Activated CD4-positive, CD25-positive, alpha-beta regulatory T cell treated with anti-CD3 and anti-CD28 coated beads, Interleukin-2, amount 50 U/mL, for 16 hours (primary cell): ENCODE data around the gene ASPG.

Experiments
- DNase-seq: peaks from one replicate; pipeline ENCODE4 v3.0.0-alpha.2; 2020; ENCODE audit warnings: low read depth, low spot score

ASPG gene

DNA sequence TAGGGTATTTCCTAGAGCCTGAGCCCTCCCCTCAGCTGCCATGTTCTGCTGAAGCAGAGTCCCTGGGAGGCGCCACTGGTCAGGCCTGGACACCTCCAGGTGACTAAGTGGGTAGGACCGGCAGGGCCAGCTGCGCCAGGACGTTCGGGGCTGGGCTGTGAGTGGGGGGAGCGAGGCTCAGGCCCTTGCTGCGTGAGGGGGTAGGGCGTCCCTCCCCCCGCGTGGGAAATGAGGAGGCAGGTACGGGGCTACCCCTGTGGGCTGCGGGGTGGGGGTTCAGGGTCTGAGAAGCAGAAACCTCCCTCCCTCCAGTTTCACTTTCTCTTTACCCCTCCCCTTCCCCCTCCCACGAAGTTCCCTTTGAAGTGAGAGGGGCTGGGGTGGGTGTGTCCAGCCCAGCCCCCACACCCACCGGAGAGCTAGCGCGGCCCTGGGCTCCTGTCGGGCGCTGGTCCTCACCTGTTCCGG lies 30.8 kb downstream of the ASPG start:
- DNase-seq, result no peak

DNA sequence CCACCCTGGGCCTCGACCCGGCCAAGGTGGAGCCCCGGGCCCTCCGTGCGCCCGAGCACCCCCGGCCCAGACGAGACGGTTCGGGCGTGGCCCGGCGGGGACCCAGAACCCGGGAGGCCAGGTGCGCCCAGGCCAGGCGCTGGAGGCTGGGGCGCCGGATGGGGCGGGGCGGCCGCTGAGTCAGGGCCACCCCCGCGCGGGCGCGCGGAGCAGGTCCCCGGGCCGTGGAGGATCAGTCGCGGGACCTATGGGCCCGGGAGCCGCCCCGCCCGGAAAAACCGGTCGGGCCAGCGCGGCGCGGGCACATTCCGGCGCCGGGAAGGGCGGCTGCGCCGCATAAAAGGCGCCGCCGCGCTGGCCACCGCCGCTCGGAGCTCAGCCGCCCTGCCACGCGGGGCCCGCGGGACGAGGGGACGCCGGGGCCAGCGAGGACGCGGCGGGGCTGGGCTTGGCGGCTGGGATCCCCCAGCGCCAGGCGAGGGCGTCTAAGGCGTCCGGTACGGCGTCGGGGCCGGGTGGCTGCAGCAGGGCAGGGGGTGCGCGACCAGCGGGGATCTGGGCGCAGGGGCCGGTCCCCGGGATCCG lies 31.3 kb downstream of the ASPG start:
- no peak for DNase-seq

- DNase-seq, result no peak
These were observed 32.0 kb downstream of the ASPG start for GRCh38 chr14:104117341-104118005.

GRCh38 chr14:104118006-104118844 lies 32.7 kb downstream of the ASPG start:
- no peak for DNase-seq

DNA sequence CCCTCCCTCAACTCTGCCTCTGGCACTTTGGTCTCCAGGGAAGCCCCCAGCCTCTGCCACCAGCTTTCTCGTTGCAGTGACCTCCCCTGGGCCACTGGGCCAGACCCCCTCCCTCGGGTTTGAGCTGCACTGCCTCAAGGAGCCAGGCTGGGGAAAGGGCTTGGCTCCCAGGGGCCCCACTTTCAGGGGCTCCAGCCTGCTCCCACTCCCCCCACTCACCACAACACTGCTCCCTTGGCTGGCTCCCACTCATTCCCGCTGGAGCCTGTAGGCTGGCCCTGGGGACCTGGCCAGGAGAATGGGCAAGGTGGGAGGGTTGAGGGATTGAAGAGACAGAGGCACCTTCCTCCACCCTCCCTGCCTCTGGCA lies 33.6 kb downstream of the ASPG start:
- no peak for DNase-seq

DNA sequence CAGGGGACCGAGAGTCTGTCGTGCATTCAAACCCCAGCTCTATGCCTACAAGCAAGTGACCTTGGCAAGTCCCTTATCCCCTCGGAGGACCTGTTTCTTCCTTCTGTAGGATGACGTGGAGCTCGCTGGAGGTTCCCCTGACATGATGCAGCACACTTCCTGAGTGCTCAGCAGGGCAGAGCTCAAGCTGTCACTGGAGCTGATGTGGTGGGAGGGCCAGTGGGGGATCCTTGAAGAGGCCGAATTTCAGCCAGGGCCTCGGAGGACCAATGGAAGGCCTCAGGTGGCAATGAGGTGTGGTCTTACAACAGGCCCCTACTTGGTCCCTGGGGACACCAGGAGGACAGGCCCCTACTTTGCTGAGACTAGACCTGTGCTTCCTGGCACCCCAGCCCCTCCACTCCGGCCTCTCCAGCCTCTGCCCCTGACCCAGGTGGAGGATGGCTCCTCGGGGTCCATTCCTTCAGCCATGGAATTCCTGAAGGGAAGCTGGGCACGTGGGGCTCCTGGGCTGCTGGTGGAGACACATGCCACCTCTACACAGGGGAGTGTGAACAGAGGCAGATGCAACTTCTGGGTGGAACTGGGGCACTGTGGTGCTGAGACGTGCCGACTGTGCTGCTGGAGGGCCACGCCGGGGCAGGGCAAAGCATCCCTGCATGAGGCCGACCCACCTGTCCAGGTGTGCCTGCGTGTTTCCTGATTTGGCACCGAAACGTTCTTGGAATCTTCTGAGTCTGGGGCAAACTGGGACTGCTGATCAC lies 34.2 kb downstream of the ASPG start:
- no peak for DNase-seq

DNA sequence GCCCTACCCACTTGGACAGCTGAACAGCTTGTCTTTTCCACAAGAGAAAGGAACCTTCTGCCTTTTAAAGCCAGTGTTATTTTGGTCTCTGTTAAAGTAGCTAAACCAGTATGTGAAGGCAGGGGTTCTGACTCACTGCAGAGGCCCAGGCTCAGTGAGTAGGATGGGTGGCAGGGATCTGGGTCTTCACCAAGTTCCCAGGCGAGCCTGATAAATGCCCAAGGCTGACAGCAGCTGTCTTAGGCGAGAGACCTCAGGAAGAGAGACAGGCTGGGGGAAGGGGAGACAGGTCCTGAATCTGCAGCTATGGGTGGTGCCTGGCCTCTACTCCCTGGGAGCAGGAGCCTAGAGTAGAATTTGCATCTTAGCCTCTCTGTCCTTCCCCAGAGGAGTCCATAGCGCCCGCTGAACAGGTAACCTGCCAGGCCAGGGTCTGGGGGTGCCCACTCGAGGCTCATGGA lies 34.8 kb downstream of the ASPG start:
- no peak for DNase-seq

DNA sequence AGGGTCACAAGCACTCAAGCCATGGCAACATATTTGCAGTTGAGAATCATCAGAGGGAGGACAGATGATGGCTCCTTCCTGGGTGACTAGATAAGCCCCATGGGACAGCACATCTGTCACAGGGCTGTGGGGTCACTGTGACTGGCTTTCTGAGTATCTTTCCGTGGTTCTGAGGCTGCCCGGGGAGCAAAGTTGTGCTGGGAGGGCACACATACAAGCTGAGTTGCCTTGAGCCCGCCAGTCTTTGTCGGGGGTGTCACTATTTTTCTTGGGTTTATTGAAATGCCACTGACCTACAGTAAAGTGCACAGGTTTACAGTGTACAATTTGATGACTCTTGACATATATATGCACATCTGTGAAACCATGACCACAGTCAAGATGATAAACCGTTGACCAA lies 35.6 kb downstream of the ASPG start:
- no peak for DNase-seq

GRCh38 chr14:104123879-104124278 lies 38.4 kb downstream of the ASPG start:
- DNase-seq, result no peak

GRCh38 chr14:104125011-104125410 lies 39.5 kb downstream of the ASPG start:
- DNase-seq, result no peak

DNA sequence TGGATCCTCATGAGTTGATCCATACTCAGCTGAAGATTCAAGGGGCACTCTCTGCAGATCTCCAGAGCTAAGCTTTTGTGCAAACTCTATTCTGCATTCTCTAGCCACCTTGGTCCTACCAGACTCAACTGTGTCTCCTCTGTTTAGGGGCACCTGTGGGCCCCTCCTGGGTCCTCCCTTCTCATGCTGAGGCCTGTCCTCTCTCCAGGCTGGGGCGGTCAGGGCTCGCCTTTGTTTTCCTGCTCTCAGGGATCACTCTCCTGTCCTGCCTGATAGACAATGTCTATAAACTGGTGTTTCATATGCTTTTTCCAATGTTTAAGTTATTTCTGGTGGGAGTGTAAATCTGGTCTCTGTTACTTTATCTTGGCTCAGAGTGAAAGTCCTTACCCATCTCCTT lies 41.3 kb downstream of the ASPG start:
- DNase-seq, result no peak

- no peak for DNase-seq
These were observed 43.5 kb downstream of the ASPG start for GRCh38 chr14:104128981-104129380.

DNA sequence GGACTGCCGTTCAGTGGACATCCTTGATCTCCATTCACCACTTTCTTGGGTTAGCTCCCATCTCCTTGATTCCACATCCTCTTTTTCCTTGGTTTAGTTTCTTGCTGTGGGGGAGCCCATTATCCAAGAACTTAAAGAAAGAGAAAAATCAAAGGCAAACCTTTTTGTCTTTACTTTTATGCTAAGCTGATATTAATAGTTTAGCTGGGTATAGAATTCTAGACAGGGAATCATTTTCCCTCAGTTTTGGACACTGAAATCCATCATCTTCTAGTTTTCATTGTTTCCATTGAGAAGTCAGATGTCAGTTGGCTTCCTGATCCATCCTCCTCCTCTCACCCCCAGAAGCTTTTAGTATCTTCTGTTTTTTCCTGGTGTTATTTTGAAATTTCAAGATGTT lies 44.1 kb downstream of the ASPG start:
- DNase-seq, result no peak

GRCh38 chr14:104130974-104131651 lies 45.6 kb downstream of the ASPG start:
- DNase-seq, result no peak

- no peak for DNase-seq
These were observed 46.6 kb downstream of the ASPG start for GRCh38 chr14:104131968-104132732.

GRCh38 chr14:104132981-104133380 lies 47.5 kb downstream of the ASPG start:
- no peak for DNase-seq

GRCh38 chr14:104133496-104133895 lies 48.0 kb downstream of the ASPG start:
- DNase-seq, result no peak

GRCh38 chr14:104134061-104134965 lies 48.8 kb downstream of the ASPG start:
- DNase-seq, result no peak

DNA sequence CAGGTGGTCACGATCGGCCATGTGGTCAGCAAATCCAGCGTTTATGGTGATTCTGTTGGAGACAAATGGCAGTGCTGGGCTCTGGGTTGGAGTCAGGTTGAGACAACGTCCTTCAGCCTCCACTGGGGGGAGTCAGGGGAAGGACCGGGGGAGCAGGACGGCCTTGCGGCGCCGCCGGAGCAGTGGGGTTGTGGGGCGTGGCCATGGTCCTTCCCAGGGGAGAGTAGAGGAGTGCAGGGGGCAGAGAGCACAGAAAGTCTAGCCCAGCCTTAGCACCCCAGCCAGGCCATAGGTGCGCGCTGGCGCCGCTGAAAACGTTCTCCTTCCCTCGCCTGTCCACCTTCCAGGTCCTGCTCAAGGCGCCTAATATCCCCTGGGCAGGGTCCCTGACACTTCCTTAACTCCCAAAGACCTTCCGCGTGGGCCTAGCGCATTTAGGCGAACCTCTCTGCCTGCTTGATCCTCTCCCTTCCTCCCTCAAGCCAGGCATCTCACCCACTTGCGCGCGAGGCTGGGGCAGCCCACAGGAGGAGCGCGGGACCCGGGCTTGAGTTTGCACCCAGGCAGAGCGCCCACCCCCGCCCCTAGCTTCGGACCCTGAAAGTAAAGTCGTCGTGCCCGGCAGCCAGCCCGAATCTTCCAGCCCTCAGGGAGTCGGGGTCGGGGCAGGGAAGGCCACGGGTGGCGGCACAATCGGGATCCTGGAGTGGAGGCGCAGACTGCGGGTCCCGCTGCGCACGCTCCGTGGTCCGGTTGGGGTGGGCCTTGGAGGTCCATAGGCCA lies 49.8 kb downstream of the ASPG start:
- no peak for DNase-seq
